HepG2 (cell line): ENCODE results near the gene SLC28A3.

ENCODE experiments used
- ATF7 ChIP-seq, 2 experiments: fragments of 450-650 bp in 1 of 2; sonication (generic) in 1 of 2; formaldehyde crosslinking in 1 of 2; IDR thresholded peaks; 2 replicates each; pipeline versions ENCODE4 v1.4.0 to v1.6.1; 2016 to 2020; ENCODE audit warnings: antibody characterized with exemption in 1 of 2, mild to moderate bottlenecking in 1 of 2, missing genetic modification reagents in 1 of 2
- CREB1 ChIP-seq, 2 experiments: fragments of 450-650 bp in 1 of 2; IDR thresholded peaks; 2 replicates each; pipeline ENCODE4 v1.6.1; 2016 to 2017; ENCODE audit warnings: control low read depth in 1 of 2, mild to moderate bottlenecking in 1 of 2, missing compliant biosample characterization in 1 of 2, missing genetic modification characterization in 1 of 2
- CTCF ChIP-seq: sonication (generic); formaldehyde crosslinking; IDR thresholded peaks from 2 replicates; pipeline ENCODE4 v1.5.0; 2020; ENCODE audit warnings: mild to moderate bottlenecking, missing genetic modification reagents, moderate library complexity
- DNMT1 ChIP-seq: sonication (generic); formaldehyde crosslinking; IDR thresholded peaks from 2 replicates; pipeline ENCODE4 v1.5.1; 2020; ENCODE audit warnings: mild to moderate bottlenecking, missing genetic modification reagents
- FOSL1 ChIP-seq: sonication (generic); formaldehyde crosslinking; IDR thresholded peaks from 2 replicates; pipeline ENCODE4 v1.9.0; 2021; ENCODE audit warnings: missing genetic modification reagents, borderline replicate concordance
- HMG20B ChIP-seq: conservative IDR thresholded peaks from 2 replicates; pipeline ENCODE4 v1.6.1; 2016; ENCODE audit warnings: missing genetic modification reagents, missing compliant biosample characterization

DNA sequence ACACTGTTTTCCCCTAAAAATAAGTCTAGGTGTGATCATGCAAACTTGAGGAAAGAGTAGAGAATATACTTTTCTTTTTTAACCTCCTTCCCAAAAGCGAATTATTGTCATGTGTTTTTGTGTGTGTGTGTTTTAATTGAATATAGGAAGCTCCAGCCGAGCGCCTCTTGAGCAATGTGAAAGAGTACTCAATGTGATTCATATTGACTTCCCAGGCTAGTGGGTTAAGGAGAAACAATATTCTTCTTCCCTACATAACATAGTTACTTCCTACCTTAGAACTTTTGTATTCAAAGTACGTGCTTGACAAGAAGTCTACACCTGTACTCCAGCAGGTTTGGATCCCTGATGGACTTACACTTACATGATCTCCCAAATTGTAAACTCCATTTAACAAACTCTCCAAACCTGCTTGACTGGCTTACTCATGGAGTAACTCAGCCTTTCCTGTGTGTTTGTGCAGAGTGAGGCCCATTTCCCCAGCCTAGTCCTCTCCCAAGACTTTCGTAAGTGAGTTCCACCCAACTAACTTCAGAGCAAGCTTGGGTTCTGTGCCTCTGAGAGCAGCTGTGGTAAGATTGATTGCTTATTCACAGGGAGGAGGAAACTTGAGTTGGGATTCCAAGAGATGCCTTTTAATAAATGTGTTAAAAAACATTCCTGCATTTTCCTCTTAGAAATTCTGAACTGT, 9.3 kb downstream of the SLC28A3 start:
- no peak for TF ChIP-seq CREB1 (IDR thresholded peaks at IDR 0.05)
- no peak for TF ChIP-seq CREB1 (CRISPR knock-in tag; IDR thresholded peaks at IDR 0.05)
- no peak for TF ChIP-seq DNMT1
- no peak for TF ChIP-seq HMG20B
- no peak for TF ChIP-seq FOSL1 (CRISPR knock-in tag)
- TF ChIP-seq CTCF (CRISPR knock-in tag), result no peak
- no peak for TF ChIP-seq ATF7 (IDR thresholded peaks at IDR 0.05)
- no peak for TF ChIP-seq ATF7 (CRISPR knock-in tag; IDR thresholded peaks at IDR 0.05)
